Neutrophil (primary cell): ENCODE data around the gene TRIM3.

Experiments
- H3K27ac ChIP-seq: fragments of 200-600 bp; sonication (generic); 2 replicates; pipeline ENCODE4 v1.5.1; 2016; ENCODE audit warnings: mild to moderate bottlenecking, moderate library complexity
- H3K27me3 ChIP-seq: fragments of 200-600 bp; sonication (generic); 2 replicates; pipeline ENCODE4 v1.6.0; 2016; ENCODE audit warnings: mild to moderate bottlenecking
- H3K36me3 ChIP-seq: fragments of 200-600 bp; sonication (generic); 2 replicates; pipeline ENCODE4 v1.5.1; 2017
- H3K4me1 ChIP-seq, 2 experiments: fragments of 200-600 bp in 1 of 2; sonication (generic) in 1 of 2; 1 replicate in 1 of 2; 2 replicates in 1 of 2; pipeline versions ENCODE4 v1.5.1 to v1.6.1; 2013 to 2016; ENCODE audit warnings: low read depth in 1 of 2, low read length in 1 of 2, mild to moderate bottlenecking in 1 of 2, moderate library complexity in 1 of 2; ENCODE audit not compliant: control insufficient read depth in 1 of 2, insufficient read depth in 1 of 2
- H3K4me3 ChIP-seq, 2 experiments: fragments of 200-600 bp in 1 of 2; sonication (generic) in 1 of 2; 1 replicate in 1 of 2; 2 replicates in 1 of 2; pipeline ENCODE4 v1.5.1; 2013 to 2016; ENCODE audit warnings: low read depth in 1 of 2, low read length in 1 of 2, mild to moderate bottlenecking in 1 of 2, moderate library complexity in 1 of 2
- H3K9me3 ChIP-seq: fragments of 200-600 bp; sonication (generic); 2 replicates; pipeline ENCODE4 v1.5.1; 2016
- CTCF ChIP-seq: fragments of 200-600 bp; sonication (generic); IDR thresholded peaks from 2 replicates; pipeline ENCODE4 v1.5.1; 2016; ENCODE audit warnings: antibody characterized with exemption

TRIM3 gene

GRCh38 chr11:6443269-6444003 lies 30.3 kb downstream of the TRIM3 start:
- H3K27ac ChIP-seq: no peak overlapping the region

DNA sequence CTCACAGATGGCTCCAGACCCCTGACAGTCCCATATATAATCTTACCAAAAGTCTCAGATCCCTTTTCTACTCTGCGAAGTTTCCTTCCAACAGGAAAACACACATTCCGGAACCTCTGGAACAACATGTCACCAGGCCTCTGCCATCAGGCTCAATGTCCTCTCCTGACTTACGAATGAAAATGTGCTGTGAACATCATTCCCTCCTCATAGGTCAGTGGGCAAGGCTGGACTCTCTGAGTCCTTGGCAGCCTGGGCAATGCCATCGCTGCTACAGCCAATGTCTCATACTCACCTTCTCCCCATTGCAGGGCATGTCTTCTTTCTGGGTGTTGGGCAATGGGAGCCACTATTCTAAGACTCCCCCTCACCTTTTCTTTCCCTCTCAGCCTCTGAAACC lies 31.3 kb downstream of the TRIM3 start:
- H3K27me3 ChIP-seq: peaks cover 4% of the 10 kb centered on the region
- H3K27ac ChIP-seq: no peak overlapping the region
- H3K9me3 ChIP-seq: no peaks in the 10 kb centered on the region
- H3K4me1 ChIP-seq: peaks cover 4 to 14% of the 10 kb centered on the region in 2 experiments
- H3K36me3 ChIP-seq: no peaks in the 10 kb centered on the region
- TF ChIP-seq CTCF: no peak
- no peak overlapping the region for H3K4me3 ChIP-seq

More at GRCh38 chr11:6443269-6444003, 30.3 kb downstream of the TRIM3 start:
- H3K4me3 ChIP-seq: no peak overlapping the region
- H3K4me1 ChIP-seq: peaks cover 0 to 6% of the 10 kb centered on the region in 2 experiments
- no peaks in the 10 kb centered on the region for H3K9me3 ChIP-seq
- TF ChIP-seq CTCF: peak; percentile 66
- H3K27me3 ChIP-seq: peaks cover 4% of the 10 kb centered on the region
- H3K36me3 ChIP-seq: no peaks in the 10 kb centered on the region

DNA sequence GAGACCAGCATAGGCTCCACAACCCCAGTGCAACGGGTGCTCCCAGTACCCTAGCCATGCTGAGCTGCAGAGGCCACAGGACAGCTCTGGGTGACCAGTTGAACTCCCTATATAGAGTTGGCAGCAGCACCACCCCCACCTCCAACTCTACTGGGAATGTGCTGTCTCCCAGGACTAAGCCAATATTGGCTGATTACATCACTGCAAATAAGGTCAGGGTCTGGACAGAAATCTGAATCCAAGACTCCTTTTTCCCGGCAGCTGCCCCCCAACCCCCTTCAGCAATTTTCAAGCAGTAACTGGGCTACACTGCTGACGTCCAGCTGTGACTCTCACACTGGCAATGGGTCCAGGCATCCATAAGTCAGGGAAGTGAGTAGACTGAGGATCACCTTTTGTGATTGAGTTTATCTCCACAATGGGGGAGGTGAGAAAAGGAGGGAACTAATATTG lies 32.8 kb downstream of the TRIM3 start, which contains the start of gene HPX:
Gene HPX, minus strand, starts transcription at position 82 of the 453 bp plus-strand sequence. Its CDS starts 24 bp downstream, at position 58.
- no peak within 1 kb of the TSS for H3K4me3 ChIP-seq
- H3K9me3 ChIP-seq: no peaks in the 10 kb centered on the region
- TF ChIP-seq CTCF: no peak

GRCh38 chr11:6438979-6439571 lies 34.7 kb downstream of the TRIM3 start:
- H3K4me3 ChIP-seq: no peak overlapping the region
- no peaks in the 10 kb centered on the region for H3K9me3 ChIP-seq
- peaks cover 4 to 14% of the 10 kb centered on the region in 2 experiments for H3K4me1 ChIP-seq
- no peaks in the 10 kb centered on the region for H3K27me3 ChIP-seq
- H3K36me3 ChIP-seq: no peaks in the 10 kb centered on the region
- TF ChIP-seq CTCF: no peak
- H3K27ac ChIP-seq: peak overlapping the region; percentile 21

More for the DNA sequence above, 32.8 kb downstream of the TRIM3 start, which contains the start of gene HPX:
- Histone ChIP-seq H3K27ac (no peak within 1 kb of the TSS), H3K27me3 (peaks cover 4% of the 10 kb centered on the region), H3K4me1 (peaks cover 4 to 14% of the 10 kb centered on the region in 2 experiments), H3K36me3 (no peaks in the 10 kb centered on the region)

DNA sequence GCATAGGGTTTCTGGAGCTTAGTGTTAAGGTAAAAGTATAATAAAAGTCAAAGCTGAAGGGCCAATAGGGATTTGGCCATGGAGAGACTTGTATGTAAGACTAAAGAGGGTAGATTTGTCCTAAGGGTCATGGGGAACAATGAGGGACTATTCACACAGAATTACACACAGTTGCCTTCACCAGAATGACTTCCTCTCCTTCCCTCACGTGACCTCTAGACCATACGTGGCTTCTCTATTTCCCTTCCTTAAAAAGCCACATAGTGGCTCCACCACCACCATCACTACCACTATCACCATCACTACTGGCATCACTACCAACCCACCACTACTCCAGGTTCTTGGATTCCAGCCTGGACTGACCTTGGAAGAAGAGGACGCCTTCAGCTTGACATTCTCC lies 35.7 kb downstream of the TRIM3 start:
- TF ChIP-seq CTCF: no peak
- no peaks in the 10 kb centered on the region for H3K9me3 ChIP-seq
- H3K27me3 ChIP-seq: no peaks in the 10 kb centered on the region
- no peak overlapping the region for H3K27ac ChIP-seq
- no peaks in the 10 kb centered on the region for H3K36me3 ChIP-seq
- peaks cover 4 to 14% of the 10 kb centered on the region in 2 experiments for H3K4me1 ChIP-seq
- H3K4me3 ChIP-seq: no peak overlapping the region
